NCI-H446 treated with DMSO at 0.1 percent for 48 hours (cell line): ENCODE data around the gene GATD1.
"Not testable (repeated sequence)": the region's sequence is repeated elsewhere in the genome, so short reads cannot be mapped to it uniquely, and the experiment has no call there.

Experiments
- DNase-seq: peaks from one replicate; lab custom pipeline; 2025; lab: John Stamatoyannopoulos, UW

Gene GATD1

GRCh38 chr11:763073-763463 is 14.2 kb downstream of the GATD1 start:
- DNase-seq = no peak

- DNase-seq = no peak
These were observed 14.7 kb downstream of the GATD1 start for GRCh38 chr11:762421-763072.

GRCh38 chr11:761526-762108 is 15.7 kb downstream of the GATD1 start:
- no peak for DNase-seq

GRCh38 chr11:760236-760635 is 17.1 kb downstream of the GATD1 start:
- DNase-seq = no peak

GRCh38 chr11:749731-750130 is 27.6 kb downstream of the GATD1 start:
- DNase-seq = no peak

GRCh38 chr11:748007-748359 is 29.3 kb downstream of the GATD1 start:
- no peak for DNase-seq

- DNase-seq = peak; percentile 67
These were observed 29.9 kb downstream of the GATD1 start, which contains the start of gene TALDO1 for GRCh38 chr11:747158-748006. TALDO1 (plus strand) TSS chr11:747464; CDS start chr11:747482, 18 bp downstream.

- no peak for DNase-seq
These were observed 30.8 kb downstream of the GATD1 start for GRCh38 chr11:746289-747157.

- DNase-seq = no peak
These were observed 31.9 kb downstream of the GATD1 start for GRCh38 chr11:745428-745827.

GRCh38 chr11:742571-743201 is 34.6 kb downstream of the GATD1 start:
- no peak for DNase-seq

GRCh38 chr11:742156-742546 is 35.1 kb downstream of the GATD1 start:
- DNase-seq = no peak

GRCh38 chr11:737899-738298 is 39.4 kb downstream of the GATD1 start:
- not testable (repeated sequence) for DNase-seq

GRCh38 chr11:737366-737765 is 39.9 kb downstream of the GATD1 start:
- no peak for DNase-seq

GRCh38 chr11:734541-734940 is 42.7 kb downstream of the GATD1 start:
- DNase-seq = not testable (repeated sequence)

- no peak for DNase-seq
These were observed 44.2 kb downstream of the GATD1 start for GRCh38 chr11:733072-733471.

- no peak for DNase-seq
These were observed 47.7 kb downstream of the GATD1 start for GRCh38 chr11:729492-730074.

GRCh38 chr11:728901-729491 is 48.3 kb downstream of the GATD1 start:
- DNase-seq = no peak

- peak; percentile 11 for DNase-seq
These were observed 49.2 kb downstream of the GATD1 start for GRCh38 chr11:727859-728748.

GRCh38 chr11:727281-727701 is 50.0 kb downstream of the GATD1 start:
- no peak for DNase-seq
